GM18517 (cell line): Measurements from ENCODE around the gene KCNK10.

Experiments used
- ATAC-seq: cut with Tn5 transposase; IDR thresholded peaks from one replicate; pipeline ENCODE4 v1.9.1; 2021; ENCODE audit warnings: mild to moderate bottlenecking, moderate library complexity; ENCODE audit not compliant: unreplicated experiment

Gene KCNK10

DNA sequence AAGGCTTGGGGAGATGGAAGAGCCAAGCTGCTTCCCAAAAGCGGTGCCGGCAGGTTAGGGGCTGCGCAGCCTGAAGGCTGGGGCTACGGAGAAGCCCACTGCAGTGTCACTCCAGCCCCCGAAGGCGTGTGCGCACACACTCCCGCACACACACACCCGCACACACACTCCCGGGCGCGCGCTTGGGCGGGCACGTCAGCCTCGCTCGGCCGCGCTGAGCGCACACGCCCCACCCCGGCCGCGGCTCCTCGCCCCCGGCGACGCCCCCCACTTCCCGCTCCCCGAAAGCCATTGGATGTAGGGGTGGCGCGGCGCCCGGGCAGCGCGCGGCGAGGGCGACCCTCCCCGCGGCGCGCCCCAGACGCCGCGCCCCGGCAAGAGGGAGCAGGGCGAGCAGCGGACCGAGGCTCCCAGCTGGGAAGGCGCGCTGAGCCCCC is at the start of gene KCNK10:
Gene KCNK10 (minus strand): TSS at position 184 of the 437 bp plus-strand sequence. CDS start 471 bp downstream, outside the sequence.
- no peak for ATAC-seq

DNA sequence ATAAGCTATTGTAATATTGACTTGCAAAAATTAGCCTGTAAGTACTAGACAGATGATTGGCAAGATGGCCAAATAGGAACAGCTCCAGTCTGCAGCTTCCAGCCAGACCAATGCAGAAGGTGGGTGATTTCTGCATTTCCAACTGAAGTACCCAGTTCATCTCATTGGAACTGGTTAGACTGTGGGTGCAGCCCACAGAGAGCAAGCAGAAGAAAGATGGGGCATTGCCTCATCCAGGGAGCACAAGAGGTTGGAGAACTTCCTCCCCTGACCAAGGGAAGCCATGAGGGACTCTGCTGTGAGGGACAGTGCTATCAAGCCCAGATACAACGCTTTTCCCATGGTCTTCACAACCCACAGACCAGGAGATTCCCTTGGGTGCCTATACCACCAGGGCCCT is 46.4 kb upstream of the KCNK10 start:
- no peak for ATAC-seq

DNA sequence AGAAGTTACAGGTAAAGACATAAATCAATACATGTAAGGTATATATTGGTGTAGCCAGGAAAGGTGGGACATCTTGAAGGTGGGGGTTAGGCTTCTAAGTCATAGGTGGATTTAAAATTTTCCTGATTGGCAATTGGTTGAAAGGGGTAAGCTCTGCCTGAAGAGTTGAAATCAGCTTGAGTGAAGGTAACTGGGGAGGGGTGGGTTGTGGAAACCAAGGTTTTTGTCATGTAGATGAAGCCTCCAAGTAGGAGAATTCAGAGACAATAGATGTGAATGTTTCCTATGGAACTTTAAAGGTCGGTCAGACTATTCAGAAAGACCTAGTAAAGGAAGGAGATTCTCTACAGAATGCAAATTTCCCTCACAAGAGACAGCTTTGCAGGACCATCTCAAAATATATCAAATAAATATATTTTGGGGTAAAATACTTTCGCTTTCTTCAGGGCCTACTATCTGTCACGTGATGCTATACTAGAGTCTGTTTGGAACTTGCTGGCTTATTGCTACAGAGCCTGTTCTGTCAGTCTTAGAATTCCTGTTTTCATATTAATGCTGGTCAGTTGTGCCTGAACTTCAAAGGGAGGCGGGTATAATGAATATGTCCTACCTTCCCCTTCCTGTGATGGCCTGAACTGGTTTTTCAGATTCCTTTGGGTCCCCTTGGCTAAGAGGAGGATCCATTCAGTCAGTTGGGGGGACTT is 41.8 kb upstream of the KCNK10 start:
- ATAC-seq: no peak

DNA sequence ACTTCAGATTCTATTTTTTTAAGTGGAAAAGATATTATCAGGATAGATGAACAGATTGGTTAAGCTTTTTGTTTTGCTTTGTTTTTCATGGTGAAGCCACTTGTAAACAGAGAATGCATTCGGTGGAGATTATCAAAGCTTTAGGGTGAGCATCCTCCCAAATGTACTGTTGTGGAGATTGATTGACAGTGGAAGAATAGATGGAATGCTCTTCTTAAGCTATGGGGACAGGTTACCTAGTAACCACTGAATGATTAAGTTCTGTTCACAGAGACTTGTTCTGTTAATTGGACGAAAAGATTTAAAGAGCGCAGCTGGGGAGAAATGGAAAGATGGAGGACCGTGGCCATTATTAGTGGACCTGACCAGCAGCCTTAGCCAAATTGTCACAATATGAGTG is 40.6 kb upstream of the KCNK10 start:
- no peak for ATAC-seq

DNA sequence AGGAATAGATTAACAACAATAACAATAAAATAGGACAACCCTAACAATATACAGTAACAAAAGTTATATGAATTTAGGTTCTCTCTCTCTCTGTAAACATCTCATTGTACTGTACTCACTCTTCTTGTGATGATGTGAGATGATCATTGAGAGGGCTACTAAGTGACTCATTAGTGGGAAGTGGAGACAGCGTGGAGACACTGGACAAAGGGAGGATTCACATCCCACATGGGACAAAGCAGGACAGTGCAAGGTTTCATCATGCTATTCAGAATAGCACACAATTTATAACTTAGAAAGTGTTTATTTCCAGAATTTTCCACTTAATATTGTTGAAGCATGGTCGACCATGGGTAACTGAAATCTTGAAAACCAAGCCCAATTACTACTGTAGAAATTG is 36.4 kb upstream of the KCNK10 start:
- ATAC-seq: no peak

- no peak for ATAC-seq
Observed at GRCh38 chr14:88354358-88354757, 31.3 kb upstream of the KCNK10 start.

GRCh38 chr14:88352698-88353097 is 29.6 kb upstream of the KCNK10 start:
- no peak for ATAC-seq

GRCh38 chr14:88351966-88352691 is 29.1 kb upstream of the KCNK10 start:
- no peak for ATAC-seq

GRCh38 chr14:88348546-88348945 is 25.5 kb upstream of the KCNK10 start:
- no peak for ATAC-seq

DNA sequence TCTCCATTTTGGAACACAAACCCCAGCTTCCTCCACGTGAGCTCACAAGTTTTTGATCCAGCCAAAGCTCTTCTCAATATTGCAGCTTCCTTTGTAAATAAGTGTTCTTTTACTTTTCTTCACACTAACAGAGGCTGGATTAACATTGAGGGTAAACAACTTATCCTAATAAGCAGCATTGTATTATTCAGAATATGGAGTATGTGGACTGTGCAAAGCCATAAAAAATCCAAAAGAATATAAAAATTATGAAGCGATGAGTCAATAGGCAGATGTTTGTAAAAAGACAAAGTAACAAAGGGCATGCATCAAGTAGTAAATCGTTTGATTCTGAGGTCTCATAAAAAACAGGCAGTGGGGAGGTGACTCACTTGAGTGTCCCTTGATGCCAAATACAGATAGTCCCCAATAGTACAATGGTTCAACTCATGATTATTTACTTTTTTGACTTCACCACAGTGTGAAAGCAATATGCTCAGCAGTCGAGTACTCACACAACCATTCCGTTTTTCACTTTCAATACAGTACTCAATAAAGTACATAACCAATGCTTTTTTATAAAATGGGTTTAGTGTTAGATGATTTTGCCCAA is 23.1 kb upstream of the KCNK10 start:
- no peak for ATAC-seq

DNA sequence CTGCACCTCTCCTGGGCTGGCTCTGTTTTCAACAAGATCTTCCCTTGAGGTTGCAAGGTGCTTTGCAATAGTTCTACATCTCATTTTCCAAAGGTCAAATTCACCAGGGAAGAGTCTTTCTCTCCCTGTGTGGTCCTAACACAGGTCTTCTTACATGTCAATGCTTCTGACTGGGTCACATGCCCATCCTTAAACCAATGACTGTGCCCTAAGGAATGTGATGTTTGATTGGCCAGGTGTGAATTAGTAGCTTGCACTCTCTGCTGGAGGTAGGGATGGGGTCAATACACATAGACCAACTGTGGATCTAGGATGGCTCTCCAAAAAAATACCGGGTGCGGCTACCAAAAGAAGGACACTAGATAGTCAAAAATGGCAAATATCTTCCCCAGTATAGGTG is 19.9 kb upstream of the KCNK10 start:
- no peak for ATAC-seq

DNA sequence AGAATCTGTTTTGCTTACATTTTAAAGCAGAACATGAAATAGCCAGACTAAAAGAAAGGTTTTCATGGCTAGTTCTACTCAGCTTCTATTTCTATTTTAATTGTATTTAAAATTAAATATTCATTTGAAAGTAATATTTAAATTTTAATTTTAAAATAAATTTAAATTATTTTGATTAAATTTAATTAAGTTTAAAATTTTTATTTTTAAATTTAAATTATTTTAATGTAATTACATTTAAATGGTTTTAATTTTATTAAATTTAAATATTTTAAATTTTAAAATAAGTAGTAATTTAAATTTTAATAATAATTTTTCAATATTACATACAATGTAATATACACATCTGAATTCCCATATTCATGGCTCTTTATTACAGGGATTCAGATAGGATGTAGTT is 17.3 kb upstream of the KCNK10 start:
- no peak for ATAC-seq

DNA sequence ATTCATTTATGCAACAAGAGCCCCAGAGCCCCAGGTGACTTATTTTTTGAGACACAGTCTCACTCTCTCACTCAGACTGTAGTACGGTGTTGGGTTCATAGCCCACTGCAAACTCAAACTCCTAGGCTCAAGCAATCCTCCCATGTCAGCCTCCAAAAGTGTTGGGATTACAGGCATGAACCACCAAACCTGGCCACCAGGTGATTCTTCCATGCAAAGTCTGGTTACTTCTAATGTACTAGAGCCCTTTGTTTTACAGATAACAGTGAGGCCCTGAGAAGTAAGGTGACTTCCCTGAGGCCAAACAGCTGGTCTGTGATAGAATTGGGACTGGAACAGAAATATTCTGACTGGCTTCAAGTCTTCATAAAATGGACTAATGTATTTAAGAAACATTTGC is 10.0 kb upstream of the KCNK10 start:
- ATAC-seq: no peak

- no peak for ATAC-seq
Observed at GRCh38 chr14:88327497-88327896, 4.4 kb upstream of the KCNK10 start.

GRCh38 chr14:88326352-88327103 is 3.5 kb upstream of the KCNK10 start:
- no peak for ATAC-seq

DNA sequence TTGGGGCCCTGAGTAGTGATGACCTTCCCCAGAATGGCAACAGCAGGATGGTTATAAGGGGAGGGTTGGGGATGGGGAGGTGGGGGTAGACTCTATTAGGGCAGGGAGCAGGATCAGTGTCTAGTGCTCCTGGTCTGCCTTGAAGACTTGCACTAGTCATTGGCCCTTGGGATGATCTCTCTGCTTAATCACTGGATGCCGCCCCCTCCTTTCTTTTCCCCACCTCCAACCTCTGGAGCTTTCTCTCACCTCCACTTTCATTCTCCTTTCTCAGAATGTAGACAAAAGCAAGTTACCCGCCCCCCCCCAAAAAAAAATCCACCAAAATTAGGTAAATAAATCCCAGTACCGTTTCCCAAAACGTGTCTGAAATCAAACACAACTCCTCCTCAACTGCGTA is 2.8 kb upstream of the KCNK10 start:
- no peak for ATAC-seq

DNA sequence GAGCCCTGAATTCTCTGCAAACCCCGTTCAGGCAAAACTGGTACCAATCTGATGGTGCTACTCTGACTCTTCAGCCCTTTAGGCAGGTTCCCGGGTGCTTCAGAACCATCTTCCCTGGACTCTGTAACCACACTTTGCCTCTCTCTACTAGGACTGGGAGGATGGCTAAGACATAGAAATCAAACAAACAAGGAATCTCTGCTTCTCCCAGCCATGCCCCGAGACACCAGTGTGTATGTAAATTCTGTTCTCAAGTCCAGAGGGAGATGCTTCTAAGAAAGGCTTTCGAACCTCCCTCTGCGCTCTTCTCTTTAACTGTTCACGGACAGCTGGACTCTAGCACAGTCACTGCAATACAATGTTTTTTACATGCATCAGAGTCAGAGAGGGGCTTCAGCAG is 1.9 kb upstream of the KCNK10 start:
- no peak for ATAC-seq

DNA sequence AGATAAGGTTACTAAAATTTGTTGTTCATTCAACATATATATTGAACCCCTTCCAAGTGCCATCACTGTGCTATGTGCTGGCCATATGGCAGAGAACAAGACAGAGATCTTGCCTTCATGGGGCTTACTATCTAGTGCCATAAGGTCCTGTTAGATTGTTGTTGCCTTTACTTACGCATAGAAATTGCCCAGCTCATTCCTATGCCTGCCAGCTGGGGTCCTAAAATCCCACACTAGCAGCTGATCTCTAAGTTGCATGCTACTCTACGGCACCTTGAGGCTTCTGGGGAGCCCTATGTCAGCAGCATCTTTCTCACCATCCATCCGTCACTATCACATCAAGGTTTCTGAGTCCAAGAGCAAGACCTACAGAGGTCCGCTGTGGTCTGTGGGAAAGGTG is 1.4 kb upstream of the KCNK10 start:
- no peak for ATAC-seq

GRCh38 chr14:88323523-88324199 is 592 bp upstream of the KCNK10 start:
- ATAC-seq: peak; percentile 82

- no peak for ATAC-seq
Observed at GRCh38 chr14:88322504-88323085, 474 bp downstream of the KCNK10 start.
